Stimulated activated CD4-positive, alpha-beta T cell treated with anti-CD3 and anti-CD28 coated beads, TNF-alpha, amount 100 ng/mL, for 4 hours (primary cell): ENCODE results near the gene KIAA0513.
"Not testable (repeated sequence)": the region's sequence is repeated elsewhere in the genome, so short reads cannot be mapped to it uniquely, and the experiment has no call there.

Experiments
- DNase-seq, 3 experiments: peaks; one replicate each; pipeline ENCODE4 v3.0.0-alpha.2; 2020; ENCODE audit warnings: low read depth in 3 of 3

The KIAA0513 gene

GRCh38 chr16:85111184-85111583 is 83.6 kb downstream of the KIAA0513 start:
- no peak for DNase-seq

GRCh38 chr16:85112364-85112763 is 84.8 kb downstream of the KIAA0513 start, which contains the start of gene CIBAR2:
TSS of gene CIBAR2 (minus strand) at chr16:85112472. CDS start at chr16:85112352, 120 bp downstream.
- DNase-seq = no peak

GRCh38 chr16:85113168-85113733 is 85.7 kb downstream of the KIAA0513 start:
- DNase-seq = no peak

GRCh38 chr16:85113913-85114312 is 86.3 kb downstream of the KIAA0513 start:
- DNase-seq = no peak

GRCh38 chr16:85114909-85115567 is 87.4 kb downstream of the KIAA0513 start:
- peak; percentile 69 to 74 (median 70) for DNase-seq

GRCh38 chr16:85117418-85117817 is 89.8 kb downstream of the KIAA0513 start:
- DNase-seq = no peak

GRCh38 chr16:85120006-85120340 is 92.4 kb downstream of the KIAA0513 start:
- no peak for DNase-seq

- DNase-seq = not testable (repeated sequence)
These were observed 95.8 kb downstream of the KIAA0513 start for GRCh38 chr16:85123441-85123840.

GRCh38 chr16:85123891-85124635 is 96.5 kb downstream of the KIAA0513 start:
- DNase-seq = no peak

- DNase-seq = no peak
These were observed 97.2 kb downstream of the KIAA0513 start for GRCh38 chr16:85124636-85125346.

GRCh38 chr16:85125570-85126393 is 98.2 kb downstream of the KIAA0513 start:
- DNase-seq = no peak

GRCh38 chr16:85126394-85126704 is 98.8 kb downstream of the KIAA0513 start:
- no peak for DNase-seq

- peak; percentile 38 to 57 (median 52) for DNase-seq
These were observed 99.2 kb downstream of the KIAA0513 start for GRCh38 chr16:85126705-85127378.

GRCh38 chr16:85127379-85127723 is 99.8 kb downstream of the KIAA0513 start:
- DNase-seq = no peak

GRCh38 chr16:85128079-85128837 is 100.7 kb downstream of the KIAA0513 start:
- no peak for DNase-seq

GRCh38 chr16:85129876-85130704 is 102.5 kb downstream of the KIAA0513 start:
- no peak for DNase-seq

- DNase-seq = no peak
These were observed 103.1 kb downstream of the KIAA0513 start for GRCh38 chr16:85130705-85131028.

- DNase-seq = no peak
These were observed 105.1 kb downstream of the KIAA0513 start for GRCh38 chr16:85132456-85133289.

GRCh38 chr16:85133290-85133599 is 105.7 kb downstream of the KIAA0513 start:
- no peak for DNase-seq
